ENCODE results near the gene GPRIN1. TPM values are rescaled to one million over a fixed set of nuclear protein-coding genes. Genes with fewer than 3 reads are reported as not detected.

The GPRIN1 gene
- total RNA-seq, 1 donor from 2014 or later: 39.0 TPM

DNA sequence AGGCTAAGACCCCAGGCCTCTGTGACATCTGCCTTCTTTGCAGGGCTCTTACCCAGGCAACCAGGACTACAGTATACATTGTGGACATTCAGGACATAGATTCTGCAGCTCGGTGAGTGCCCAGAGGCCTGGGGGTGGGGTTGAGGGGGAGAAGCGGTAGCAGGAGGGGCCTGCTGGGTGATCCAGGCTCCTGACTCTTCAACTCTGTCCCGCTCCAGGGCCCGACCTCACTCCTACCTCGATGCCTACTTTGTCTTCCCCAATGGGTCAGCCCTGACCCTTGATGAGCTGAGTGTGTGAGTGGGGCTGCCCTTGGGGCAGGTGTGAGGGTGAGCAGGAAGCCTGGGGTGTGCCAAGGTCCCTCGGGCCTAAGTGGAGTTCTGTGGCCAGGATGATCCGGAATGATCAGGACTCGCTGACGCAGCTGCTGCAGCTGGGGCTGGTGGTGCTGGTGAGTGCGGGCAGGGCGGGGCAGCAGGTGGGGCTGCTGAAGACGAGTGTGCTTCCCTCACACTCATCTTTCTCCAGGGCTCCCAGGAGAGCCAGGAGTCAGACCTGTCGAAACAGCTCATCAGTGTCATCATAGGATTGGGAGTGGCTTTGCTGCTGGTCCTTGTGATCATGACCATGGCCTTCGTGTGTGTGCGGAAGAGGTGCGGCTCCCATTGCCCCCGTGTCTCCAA is 19.8 kb downstream of the GPRIN1 start:
- DNase-seq (ENCODE audit: low read depth, low spot score): no peak
- Mint-ChIP-seq H3K27ac (ENCODE audit: unreplicated experiment) (no peak overlapping the region), H3K4me1 (peaks cover 5% of the 10 kb centered on the region), H3K36me3 (ENCODE audit: low read depth) (peaks cover 17% of the 10 kb centered on the region), H3K9me3 (peaks cover 10% of the 10 kb centered on the region), H3K27me3 (ENCODE audit: low read depth) (no peaks in the 10 kb centered on the region), H3K4me3 (peak overlapping the region; percentile 47)
- TF ChIP-seq, protein P1, sequence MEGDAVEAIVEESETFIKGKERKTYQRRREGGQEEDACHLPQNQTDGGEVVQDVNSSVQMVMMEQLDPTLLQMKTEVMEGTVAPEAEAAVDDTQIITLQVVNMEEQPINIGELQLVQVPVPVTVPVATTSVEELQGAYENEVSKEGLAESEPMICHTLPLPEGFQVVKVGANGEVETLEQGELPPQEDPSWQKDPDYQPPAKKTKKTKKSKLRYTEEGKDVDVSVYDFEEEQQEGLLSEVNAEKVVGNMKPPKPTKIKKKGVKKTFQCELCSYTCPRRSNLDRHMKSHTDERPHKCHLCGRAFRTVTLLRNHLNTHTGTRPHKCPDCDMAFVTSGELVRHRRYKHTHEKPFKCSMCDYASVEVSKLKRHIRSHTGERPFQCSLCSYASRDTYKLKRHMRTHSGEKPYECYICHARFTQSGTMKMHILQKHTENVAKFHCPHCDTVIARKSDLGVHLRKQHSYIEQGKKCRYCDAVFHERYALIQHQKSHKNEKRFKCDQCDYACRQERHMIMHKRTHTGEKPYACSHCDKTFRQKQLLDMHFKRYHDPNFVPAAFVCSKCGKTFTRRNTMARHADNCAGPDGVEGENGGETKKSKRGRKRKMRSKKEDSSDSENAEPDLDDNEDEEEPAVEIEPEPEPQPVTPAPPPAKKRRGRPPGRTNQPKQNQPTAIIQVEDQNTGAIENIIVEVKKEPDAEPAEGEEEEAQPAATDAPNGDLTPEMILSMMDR (conservative IDR thresholded peaks at IDR 0.05): no peak

GRCh38 chr5:176589039-176589769 is 20.8 kb downstream of the GPRIN1 start:
- peaks cover 11% of the 10 kb centered on the region for H3K9me3 Mint-ChIP-seq
- H3K4me1 Mint-ChIP-seq: peaks cover 5% of the 10 kb centered on the region
- no peak for DNase-seq (ENCODE audit: low read depth, low spot score)
- H3K27ac Mint-ChIP-seq (ENCODE audit: unreplicated experiment): no peak overlapping the region
- H3K36me3 Mint-ChIP-seq (ENCODE audit: low read depth): peaks cover 17% of the 10 kb centered on the region
- peak overlapping the region; percentile 47 for H3K4me3 Mint-ChIP-seq
- TF ChIP-seq, protein P1 (conservative IDR thresholded peaks at IDR 0.05): no peak
- no peaks in the 10 kb centered on the region for H3K27me3 Mint-ChIP-seq (ENCODE audit: low read depth)

DNA sequence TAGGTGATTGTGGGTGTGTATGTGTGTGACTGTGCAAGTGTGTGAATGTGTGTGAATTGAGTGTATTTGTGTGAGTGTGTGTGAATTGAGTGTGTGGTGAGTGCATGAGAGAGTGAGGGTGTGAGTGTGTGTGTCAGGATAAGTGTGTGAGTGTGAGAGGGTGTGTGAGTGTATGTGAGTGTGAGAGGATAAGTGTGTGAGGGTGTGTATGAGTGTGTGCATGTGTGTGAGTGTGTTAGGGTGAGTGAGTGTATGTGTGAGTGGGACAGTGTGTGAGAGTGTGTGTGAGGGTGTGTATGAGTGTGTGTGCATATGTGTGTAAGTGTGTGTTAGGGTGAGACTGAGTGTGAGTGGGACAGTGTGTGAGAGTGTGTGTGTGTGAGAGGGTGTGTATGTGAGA is 21.7 kb downstream of the GPRIN1 start:
- Mint-ChIP-seq H3K27ac (ENCODE audit: unreplicated experiment) (peak overlapping the region; percentile 2), H3K36me3 (ENCODE audit: low read depth) (peaks cover 14% of the 10 kb centered on the region), H3K9me3 (peaks cover 11% of the 10 kb centered on the region), H3K4me1 (peaks cover 5% of the 10 kb centered on the region), H3K27me3 (ENCODE audit: low read depth) (no peaks in the 10 kb centered on the region), H3K4me3 (no peak overlapping the region)
- DNase-seq (ENCODE audit: low read depth, low spot score): no peak
- TF ChIP-seq, protein P1 (conservative IDR thresholded peaks at IDR 0.05): no peak

- no peak overlapping the region for H3K27ac Mint-ChIP-seq (ENCODE audit: unreplicated experiment)
- peaks cover 5% of the 10 kb centered on the region for H3K4me1 Mint-ChIP-seq
- TF ChIP-seq, protein P1 (conservative IDR thresholded peaks at IDR 0.05): no peak
- H3K4me3 Mint-ChIP-seq: no peak overlapping the region
- H3K27me3 Mint-ChIP-seq (ENCODE audit: low read depth): no peaks in the 10 kb centered on the region
- no peak for DNase-seq (ENCODE audit: low read depth, low spot score)
- H3K9me3 Mint-ChIP-seq: peaks cover 11% of the 10 kb centered on the region
- peaks cover 14% of the 10 kb centered on the region for H3K36me3 Mint-ChIP-seq (ENCODE audit: low read depth)
Observed at GRCh38 chr5:176587398-176587797, 22.6 kb downstream of the GPRIN1 start.

DNA sequence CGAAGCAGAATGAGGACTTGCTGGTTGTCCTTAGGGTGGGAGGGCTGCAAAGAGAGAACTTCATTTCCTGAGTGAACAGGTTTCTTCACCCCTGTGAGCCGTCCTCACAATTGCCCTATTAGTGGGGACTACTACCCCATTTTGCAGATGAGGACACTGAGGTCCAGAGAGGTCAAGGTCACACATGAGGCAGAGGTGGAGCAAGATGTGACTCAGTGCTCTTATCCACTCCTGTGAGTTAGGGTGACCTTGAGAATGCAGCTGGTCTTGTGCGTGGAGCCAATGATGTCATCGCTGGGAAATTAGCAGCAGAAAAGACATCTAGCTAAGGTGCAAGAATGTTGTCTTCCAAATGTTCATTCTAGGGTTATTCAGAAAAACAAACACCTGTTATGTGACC is 26.9 kb downstream of the GPRIN1 start:
- DNase-seq (ENCODE audit: low read depth, low spot score): no peak
- TF ChIP-seq, protein P1 (conservative IDR thresholded peaks at IDR 0.05): no peak
- H3K27me3 Mint-ChIP-seq (ENCODE audit: low read depth): no peaks in the 10 kb centered on the region
- H3K36me3 Mint-ChIP-seq (ENCODE audit: low read depth): peaks cover 3% of the 10 kb centered on the region
- peak overlapping the region; percentile 23 for H3K4me3 Mint-ChIP-seq
- H3K4me1 Mint-ChIP-seq: peaks cover 2% of the 10 kb centered on the region
- H3K9me3 Mint-ChIP-seq: peaks cover 6% of the 10 kb centered on the region
- no peak overlapping the region for H3K27ac Mint-ChIP-seq (ENCODE audit: unreplicated experiment)
